Amniotic stem cell (primary cell): ENCODE data around the gene SLC28A3.

Experiments used
- DNase-seq: peaks from one replicate; lab custom pipeline; 2025; lab: John Stamatoyannopoulos, UW

Gene SLC28A3

GRCh38 chr9:84297162-84297821 is 43.3 kb downstream of the SLC28A3 start:
- DNase-seq = peak; percentile 54

- DNase-seq = peak; percentile 12
Observed at GRCh38 chr9:84296146-84296843, 44.3 kb downstream of the SLC28A3 start.

- DNase-seq = no peak
Observed at GRCh38 chr9:84294241-84294950, 46.2 kb downstream of the SLC28A3 start.

GRCh38 chr9:84293001-84293798 is 47.4 kb downstream of the SLC28A3 start:
- no peak for DNase-seq

- DNase-seq = no peak
Observed at GRCh38 chr9:84285381-84285780, 55.2 kb downstream of the SLC28A3 start.

- no peak for DNase-seq
Observed at GRCh38 chr9:84283946-84284345, 56.6 kb downstream of the SLC28A3 start.

- DNase-seq = no peak
Observed at GRCh38 chr9:84278130-84278529, 62.4 kb downstream of the SLC28A3 start.

GRCh38 chr9:84277646-84278045 is 62.9 kb downstream of the SLC28A3 start:
- no peak for DNase-seq

- no peak for DNase-seq
Observed at GRCh38 chr9:84276741-84277140, 63.8 kb downstream of the SLC28A3 start.

- no peak for DNase-seq
Observed at GRCh38 chr9:84271921-84272556, 68.5 kb downstream of the SLC28A3 start.

- DNase-seq = peak; percentile 40
Observed at GRCh38 chr9:84271531-84271900, 69.0 kb downstream of the SLC28A3 start.

GRCh38 chr9:84270847-84271530 is 69.6 kb downstream of the SLC28A3 start:
- no peak for DNase-seq

- no peak for DNase-seq
Observed at GRCh38 chr9:84266087-84266561, 74.4 kb downstream of the SLC28A3 start.

GRCh38 chr9:84264307-84265029 is 76.1 kb downstream of the SLC28A3 start:
- DNase-seq = no peak

- DNase-seq = peak; percentile 50
Observed at GRCh38 chr9:84261070-84261746, 79.3 kb downstream of the SLC28A3 start.

GRCh38 chr9:84258371-84258770 is 82.2 kb downstream of the SLC28A3 start:
- DNase-seq = no peak

GRCh38 chr9:84255696-84256095 is 84.9 kb downstream of the SLC28A3 start:
- DNase-seq = no peak

- DNase-seq = no peak
Observed at GRCh38 chr9:84254972-84255371, 85.6 kb downstream of the SLC28A3 start.

GRCh38 chr9:84251921-84252320 is 88.6 kb downstream of the SLC28A3 start:
- no peak for DNase-seq
